ENCODE measurements around the gene ANKFN1.

Gene ANKFN1

DNA sequence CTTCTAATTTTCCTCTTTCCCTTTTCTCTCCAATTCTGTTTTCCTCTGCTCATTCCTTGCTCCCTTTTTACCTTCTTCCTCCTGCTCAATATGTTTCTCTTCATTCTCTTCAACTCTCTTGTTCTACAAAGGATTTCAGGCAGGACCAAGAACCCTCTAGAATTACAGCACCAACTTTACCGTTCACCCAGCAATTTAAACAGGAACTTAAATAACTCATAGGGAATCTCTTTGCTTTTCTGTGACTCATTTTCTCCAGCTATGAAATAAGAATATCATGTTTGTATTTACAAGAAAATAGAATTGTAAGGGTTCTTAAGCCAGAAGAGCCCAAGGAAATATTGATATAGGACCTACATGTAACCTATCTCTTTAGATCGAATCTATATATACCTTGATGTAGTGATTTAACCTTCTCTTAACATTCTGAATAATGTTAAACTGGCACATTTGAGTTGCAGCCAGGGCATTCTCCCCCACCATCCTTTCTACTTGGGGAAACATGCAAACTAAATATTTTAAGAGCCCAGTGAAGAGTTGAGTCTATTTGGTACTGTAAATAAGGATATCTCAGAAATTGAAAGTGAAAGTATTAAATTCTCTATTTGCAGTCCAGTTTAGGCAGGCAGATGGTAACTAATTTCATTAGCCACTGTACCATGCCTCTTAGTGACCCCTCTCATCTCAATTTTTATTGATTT lies 137.0 kb downstream of the ANKFN1 start:
- no peak overlapping the region for H3K4me3 ChIP-seq (ENCODE audit: control insufficient read depth, low read depth, low read length)
- no peak for DNase-seq (ENCODE audit: low read depth)
- TF ChIP-seq, protein P1, sequence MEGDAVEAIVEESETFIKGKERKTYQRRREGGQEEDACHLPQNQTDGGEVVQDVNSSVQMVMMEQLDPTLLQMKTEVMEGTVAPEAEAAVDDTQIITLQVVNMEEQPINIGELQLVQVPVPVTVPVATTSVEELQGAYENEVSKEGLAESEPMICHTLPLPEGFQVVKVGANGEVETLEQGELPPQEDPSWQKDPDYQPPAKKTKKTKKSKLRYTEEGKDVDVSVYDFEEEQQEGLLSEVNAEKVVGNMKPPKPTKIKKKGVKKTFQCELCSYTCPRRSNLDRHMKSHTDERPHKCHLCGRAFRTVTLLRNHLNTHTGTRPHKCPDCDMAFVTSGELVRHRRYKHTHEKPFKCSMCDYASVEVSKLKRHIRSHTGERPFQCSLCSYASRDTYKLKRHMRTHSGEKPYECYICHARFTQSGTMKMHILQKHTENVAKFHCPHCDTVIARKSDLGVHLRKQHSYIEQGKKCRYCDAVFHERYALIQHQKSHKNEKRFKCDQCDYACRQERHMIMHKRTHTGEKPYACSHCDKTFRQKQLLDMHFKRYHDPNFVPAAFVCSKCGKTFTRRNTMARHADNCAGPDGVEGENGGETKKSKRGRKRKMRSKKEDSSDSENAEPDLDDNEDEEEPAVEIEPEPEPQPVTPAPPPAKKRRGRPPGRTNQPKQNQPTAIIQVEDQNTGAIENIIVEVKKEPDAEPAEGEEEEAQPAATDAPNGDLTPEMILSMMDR (conservative IDR thresholded peaks at IDR 0.05; ENCODE audit: control insufficient read depth, insufficient read depth, low read depth, low read length): no peak

GRCh38 chr17:56290802-56291118 lies 137.5 kb downstream of the ANKFN1 start:
- H3K4me3 ChIP-seq (ENCODE audit: control insufficient read depth, low read depth, low read length): no peak overlapping the region
- TF ChIP-seq, protein P1 (conservative IDR thresholded peaks at IDR 0.05; ENCODE audit: control insufficient read depth, insufficient read depth, low read depth, low read length): no peak

DNA sequence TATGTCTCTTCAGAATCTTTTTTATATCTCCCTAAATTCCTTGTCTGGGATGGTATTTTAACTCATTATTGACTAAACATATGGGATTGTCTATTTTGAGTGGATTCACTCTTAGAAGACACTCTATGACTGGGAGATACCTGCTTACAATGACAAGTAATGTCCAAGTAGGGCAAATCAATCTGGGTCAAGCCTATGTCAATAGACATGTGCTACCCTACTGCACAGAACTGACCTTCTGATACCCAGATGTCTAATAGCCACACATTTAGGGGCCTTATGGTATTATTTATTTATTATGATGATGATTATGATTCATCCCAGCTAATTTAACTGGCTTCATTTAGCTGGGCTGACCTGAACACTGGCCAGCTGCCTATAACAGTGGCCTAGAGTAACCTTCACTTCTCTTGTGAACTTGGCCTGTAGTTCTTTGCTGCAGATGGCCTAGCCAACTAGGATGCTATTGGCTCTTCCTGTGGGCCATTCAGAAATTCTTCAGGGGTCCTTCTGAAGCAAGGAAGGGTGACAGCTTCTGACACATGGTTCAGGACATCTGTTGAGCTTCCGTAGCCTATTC lies 138.0 kb downstream of the ANKFN1 start:
- no peak overlapping the region for H3K4me3 ChIP-seq (ENCODE audit: control insufficient read depth, low read depth, low read length)
- DNase-seq (ENCODE audit: low read depth): peak; percentile 87
- TF ChIP-seq, protein P1 (conservative IDR thresholded peaks at IDR 0.05; ENCODE audit: control insufficient read depth, insufficient read depth, low read depth, low read length): no peak

More at GRCh38 chr17:56290802-56291118, 137.5 kb downstream of the ANKFN1 start:
- no peak for DNase-seq (ENCODE audit: low read depth)

GRCh38 chr17:56292010-56292409 lies 138.7 kb downstream of the ANKFN1 start:
- peak; percentile 91 for DNase-seq (ENCODE audit: low read depth)
- TF ChIP-seq, protein P1 (conservative IDR thresholded peaks at IDR 0.05; ENCODE audit: control insufficient read depth, insufficient read depth, low read depth, low read length): no peak
- no peak overlapping the region for H3K4me3 ChIP-seq (ENCODE audit: control insufficient read depth, low read depth, low read length)

GRCh38 chr17:56292578-56292977 lies 139.3 kb downstream of the ANKFN1 start:
- no peak overlapping the region for H3K4me3 ChIP-seq (ENCODE audit: control insufficient read depth, low read depth, low read length)
- peak; percentile 36 for DNase-seq (ENCODE audit: low read depth)
- TF ChIP-seq, protein P1 (conservative IDR thresholded peaks at IDR 0.05; ENCODE audit: control insufficient read depth, insufficient read depth, low read depth, low read length): no peak

DNA sequence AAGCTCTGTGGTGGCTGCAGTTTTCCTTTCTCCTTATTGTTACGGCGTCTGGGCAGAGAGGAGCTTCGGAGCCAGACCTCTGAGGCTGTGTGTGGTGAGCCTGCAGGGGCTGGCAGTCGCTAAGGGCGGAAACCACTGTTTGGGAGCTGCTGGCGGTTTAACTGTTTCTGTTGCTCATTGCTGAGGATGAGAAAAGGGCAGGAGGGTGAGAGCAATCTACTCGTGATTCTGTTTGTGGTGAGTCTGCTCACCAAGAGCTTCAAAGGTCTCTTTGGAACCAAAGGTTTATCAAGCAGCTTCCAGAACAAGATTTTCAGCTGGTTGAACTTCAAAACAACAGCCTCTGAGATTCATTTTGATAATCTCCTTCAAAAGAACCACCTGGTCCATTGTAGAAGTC lies 143.9 kb downstream of the ANKFN1 start:
- TF ChIP-seq, protein P1 (conservative IDR thresholded peaks at IDR 0.05; ENCODE audit: control insufficient read depth, insufficient read depth, low read depth, low read length): no peak
- DNase-seq (ENCODE audit: low read depth): peak; percentile 31
- H3K4me3 ChIP-seq (ENCODE audit: control insufficient read depth, low read depth, low read length): no peak overlapping the region

All from fibroblast of mammary gland (primary cell).